TTC549 (cell line): Measurements from ENCODE around the gene GPR180.

Experiments used
- FAIRE-seq: peaks from 2 replicates; lab custom pipeline; 2012; peaks lifted over from hg19 to GRCh38; lab: Jason Lieb, UNC

Gene GPR180

GRCh38 chr13:94656176-94656575 is 54.5 kb downstream of the GPR180 start:
- no peak for FAIRE-seq

GRCh38 chr13:94656766-94657165 is 55.1 kb downstream of the GPR180 start:
- no peak for FAIRE-seq

GRCh38 chr13:94657167-94657566 is 55.5 kb downstream of the GPR180 start:
- no peak for FAIRE-seq

DNA sequence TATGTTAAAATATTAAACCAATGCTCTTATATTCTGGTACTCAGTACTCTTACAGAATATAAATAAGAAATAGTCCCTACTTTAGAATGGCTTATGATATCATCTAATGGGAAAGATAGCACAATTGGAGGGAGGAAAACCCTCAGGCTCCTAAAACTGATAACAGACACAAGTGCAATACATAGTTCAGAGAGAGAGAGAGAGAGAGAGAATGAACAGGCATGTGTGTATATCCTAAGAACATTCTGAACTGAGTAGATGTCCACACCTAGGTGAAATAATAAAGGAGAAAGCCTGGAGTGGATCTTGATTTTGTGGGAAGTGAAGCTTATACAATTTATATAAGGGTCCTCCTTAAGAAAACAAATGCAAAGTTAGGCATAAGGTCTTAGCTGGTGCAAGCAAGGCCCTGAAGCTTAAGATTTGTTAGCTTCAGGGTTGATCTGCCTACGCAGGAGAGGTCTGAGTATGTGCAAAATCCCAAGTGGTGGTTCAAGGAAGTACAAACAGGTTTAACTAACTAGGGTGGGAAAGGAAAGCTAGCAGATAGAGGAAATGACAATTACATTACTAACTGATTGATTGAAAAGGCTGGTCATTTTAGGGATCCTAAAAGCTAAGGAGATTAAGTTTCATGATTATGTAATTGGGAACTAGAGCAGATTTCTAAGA is 57.4 kb downstream of the GPR180 start:
- FAIRE-seq: no peak

- FAIRE-seq: no peak
Observed at GRCh38 chr13:94659598-94659946, 57.9 kb downstream of the GPR180 start.

- FAIRE-seq: no peak
Observed at GRCh38 chr13:94660695-94661326, 59.2 kb downstream of the GPR180 start.

- no peak for FAIRE-seq
Observed at GRCh38 chr13:94661406-94661805, 59.7 kb downstream of the GPR180 start.

DNA sequence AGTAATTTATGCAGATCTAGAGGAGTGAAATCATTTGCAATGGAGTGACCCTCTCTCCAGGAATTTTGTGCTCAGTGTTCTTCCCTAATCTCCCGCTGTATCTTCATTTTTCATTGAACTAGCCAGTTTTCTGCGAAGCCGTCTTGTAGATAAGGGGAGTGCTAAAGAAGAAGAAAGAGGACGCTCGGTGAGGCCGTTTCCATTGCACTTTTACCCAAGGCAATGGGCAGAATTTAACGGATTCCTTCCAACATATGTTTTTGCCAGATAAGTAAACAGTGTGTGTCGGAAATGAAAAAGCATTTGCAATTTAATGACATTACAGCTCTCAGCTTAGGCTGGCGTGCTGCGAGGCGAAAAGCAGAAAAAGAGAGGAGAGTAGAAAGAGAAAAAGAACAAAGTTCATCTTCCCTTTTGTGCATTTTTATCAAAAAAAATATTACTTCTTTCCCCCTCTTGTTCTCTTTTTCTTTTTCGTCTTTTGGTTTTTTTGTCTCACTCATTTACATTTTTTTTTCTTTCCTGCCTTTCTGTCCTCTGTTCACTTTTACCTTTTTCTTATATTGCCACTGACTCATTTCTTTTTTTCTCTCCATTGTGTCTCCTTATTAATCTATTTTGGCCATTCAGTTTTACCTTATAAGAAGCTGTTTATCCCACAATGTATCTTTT is 60.8 kb downstream of the GPR180 start:
- no peak for FAIRE-seq

GRCh38 chr13:94664889-94665288 is 63.2 kb downstream of the GPR180 start:
- FAIRE-seq: no peak

GRCh38 chr13:94666065-94666464 is 64.4 kb downstream of the GPR180 start:
- no peak for FAIRE-seq

GRCh38 chr13:94667190-94667589 is 65.5 kb downstream of the GPR180 start:
- no peak for FAIRE-seq

DNA sequence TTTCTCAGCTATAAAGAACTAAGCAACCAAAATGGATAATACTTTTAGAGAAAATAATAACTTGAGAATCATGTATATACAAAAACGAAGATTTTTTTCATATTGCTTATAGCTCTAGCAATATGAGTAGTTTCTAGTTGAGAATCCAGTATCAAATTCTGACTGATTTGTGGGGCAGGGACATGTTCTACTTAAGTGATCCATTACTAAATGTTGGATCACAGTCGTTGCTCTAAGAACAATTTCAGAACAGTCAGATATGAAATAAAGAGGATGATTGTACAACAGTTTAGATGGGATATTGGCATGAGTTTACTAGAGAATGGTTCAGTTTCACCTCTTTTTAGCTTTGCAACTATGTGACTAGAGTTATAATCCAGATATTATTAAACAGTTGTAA is 70.7 kb downstream of the GPR180 start:
- no peak for FAIRE-seq

DNA sequence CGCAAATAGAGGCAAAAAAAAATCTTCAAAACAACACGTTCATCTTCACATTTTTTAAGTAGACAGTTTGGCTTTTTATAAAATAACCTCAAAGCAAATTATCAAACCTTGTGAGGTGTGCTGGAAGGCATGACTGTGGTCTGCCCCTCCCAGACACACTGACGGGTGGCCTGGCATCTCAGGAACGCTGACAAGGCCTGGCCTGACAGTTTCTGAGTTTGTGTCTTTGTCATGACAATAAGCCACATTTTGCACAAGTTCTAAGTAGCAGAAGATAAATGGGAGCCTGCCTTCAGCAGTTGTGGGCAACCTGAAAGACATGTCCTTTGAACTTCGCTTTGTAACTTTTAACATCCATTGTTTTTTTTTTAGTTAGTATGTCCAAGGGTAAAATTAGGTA is 72.2 kb downstream of the GPR180 start:
- no peak for FAIRE-seq

GRCh38 chr13:94674609-94675348 is 73.1 kb downstream of the GPR180 start:
- peak; percentile 63 for FAIRE-seq

- no peak for FAIRE-seq
Observed at GRCh38 chr13:94677799-94678198, 76.1 kb downstream of the GPR180 start.

GRCh38 chr13:94678845-94679244 is 77.2 kb downstream of the GPR180 start:
- FAIRE-seq: no peak

DNA sequence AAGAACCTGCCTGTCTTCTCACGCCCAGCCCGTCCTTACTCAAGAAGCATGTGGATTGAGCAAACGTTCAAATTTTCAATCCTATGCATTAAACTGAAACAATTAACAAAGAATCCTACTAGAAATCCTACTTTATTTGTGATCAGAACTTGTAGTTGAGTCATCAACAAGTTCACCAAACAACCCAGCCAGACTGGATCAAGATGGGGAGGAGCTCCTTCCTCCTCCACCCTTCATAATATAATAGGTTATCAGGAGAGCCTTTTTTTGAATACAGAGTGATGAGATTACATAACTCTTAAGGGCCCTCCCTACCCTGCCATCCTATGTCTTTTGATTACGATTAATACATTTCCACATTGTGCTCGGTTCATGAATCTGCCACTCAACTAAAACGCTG is 78.0 kb downstream of the GPR180 start:
- no peak for FAIRE-seq

DNA sequence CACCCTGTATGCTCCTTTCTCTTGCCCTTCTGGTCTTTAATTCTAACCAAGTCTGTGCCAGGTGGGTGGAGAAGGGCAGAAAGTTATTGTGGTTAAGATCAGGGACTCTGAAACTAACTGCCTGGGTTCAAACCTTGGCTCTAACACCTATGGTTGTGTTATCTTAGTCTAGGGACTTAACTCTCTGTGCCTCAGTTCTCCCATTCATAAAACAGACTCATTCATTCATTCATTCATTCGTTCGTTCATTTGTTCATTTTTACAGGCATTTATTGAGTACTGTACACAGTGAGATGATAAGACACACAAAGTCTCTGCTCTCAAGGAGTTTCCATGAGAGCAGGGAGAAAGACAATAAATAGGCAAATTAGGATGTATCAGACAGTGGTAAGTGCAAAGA is 80.6 kb downstream of the GPR180 start:
- FAIRE-seq: no peak

- no peak for FAIRE-seq
Observed at GRCh38 chr13:94683409-94683808, 81.8 kb downstream of the GPR180 start.
